NCI-H446 (cell line): Measurements from ENCODE around the gene SUMO2.
"Not testable (repeated sequence)": the region's sequence is repeated elsewhere in the genome, so short reads cannot be mapped to it uniquely, and the experiment has no call there.

ENCODE experiments used
- DNase-seq, 2 experiments: peaks; one replicate each; lab custom pipeline; 2025; lab: John Stamatoyannopoulos, UW

The SUMO2 gene

GRCh38 chr17:75144816-75145512 lies 37.8 kb downstream of the SUMO2 start:
- no peak for DNase-seq

DNA sequence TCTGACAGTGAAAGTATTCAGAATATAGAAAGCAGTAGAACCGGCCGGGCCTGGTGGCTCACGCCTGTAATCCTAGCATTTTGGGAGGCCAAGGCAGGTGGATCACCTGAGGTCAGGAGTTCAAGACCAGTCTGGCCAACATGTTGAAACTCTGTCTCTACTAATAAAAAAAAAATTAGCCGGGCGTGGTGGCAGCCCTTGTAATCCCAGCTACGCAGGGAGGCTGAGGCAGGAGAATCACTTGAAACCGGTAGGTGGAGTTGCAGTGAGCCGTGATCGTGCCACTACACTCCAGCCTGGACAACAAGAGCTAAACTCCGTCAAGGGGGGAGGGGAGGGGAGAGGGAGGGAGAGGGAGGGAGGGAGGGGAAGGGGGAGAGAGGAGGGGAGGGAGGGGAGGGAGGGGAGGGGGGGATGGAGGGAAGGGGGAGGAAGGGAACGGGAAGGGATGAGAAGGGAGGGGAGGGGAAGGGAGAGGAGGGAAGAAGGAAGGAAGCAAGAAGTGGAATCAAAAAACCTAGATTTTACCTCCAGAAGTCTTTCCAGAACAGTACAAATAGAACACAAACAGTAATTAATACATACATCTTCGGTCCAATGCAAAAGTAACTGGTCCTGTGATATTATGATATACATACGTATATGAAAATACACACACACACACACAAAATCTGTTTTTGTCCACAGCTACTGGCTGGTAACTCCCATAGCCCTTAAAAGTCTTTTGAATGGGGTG lies 40.4 kb downstream of the SUMO2 start:
- no peak for DNase-seq

- no peak for DNase-seq
Observed at GRCh38 chr17:75138519-75138918, 44.2 kb downstream of the SUMO2 start.

GRCh38 chr17:75137762-75138161 lies 45.0 kb downstream of the SUMO2 start:
- not testable (repeated sequence) for DNase-seq

- DNase-seq: no peak
Observed at GRCh38 chr17:75135946-75136345, 46.8 kb downstream of the SUMO2 start.

- DNase-seq: no peak
Observed at GRCh38 chr17:75135452-75135851, 47.3 kb downstream of the SUMO2 start.

- not testable (repeated sequence) for DNase-seq
Observed at GRCh38 chr17:75133607-75134347, 49.0 kb downstream of the SUMO2 start.

- DNase-seq: no peak
Observed at GRCh38 chr17:75133001-75133400, 49.8 kb downstream of the SUMO2 start.

DNA sequence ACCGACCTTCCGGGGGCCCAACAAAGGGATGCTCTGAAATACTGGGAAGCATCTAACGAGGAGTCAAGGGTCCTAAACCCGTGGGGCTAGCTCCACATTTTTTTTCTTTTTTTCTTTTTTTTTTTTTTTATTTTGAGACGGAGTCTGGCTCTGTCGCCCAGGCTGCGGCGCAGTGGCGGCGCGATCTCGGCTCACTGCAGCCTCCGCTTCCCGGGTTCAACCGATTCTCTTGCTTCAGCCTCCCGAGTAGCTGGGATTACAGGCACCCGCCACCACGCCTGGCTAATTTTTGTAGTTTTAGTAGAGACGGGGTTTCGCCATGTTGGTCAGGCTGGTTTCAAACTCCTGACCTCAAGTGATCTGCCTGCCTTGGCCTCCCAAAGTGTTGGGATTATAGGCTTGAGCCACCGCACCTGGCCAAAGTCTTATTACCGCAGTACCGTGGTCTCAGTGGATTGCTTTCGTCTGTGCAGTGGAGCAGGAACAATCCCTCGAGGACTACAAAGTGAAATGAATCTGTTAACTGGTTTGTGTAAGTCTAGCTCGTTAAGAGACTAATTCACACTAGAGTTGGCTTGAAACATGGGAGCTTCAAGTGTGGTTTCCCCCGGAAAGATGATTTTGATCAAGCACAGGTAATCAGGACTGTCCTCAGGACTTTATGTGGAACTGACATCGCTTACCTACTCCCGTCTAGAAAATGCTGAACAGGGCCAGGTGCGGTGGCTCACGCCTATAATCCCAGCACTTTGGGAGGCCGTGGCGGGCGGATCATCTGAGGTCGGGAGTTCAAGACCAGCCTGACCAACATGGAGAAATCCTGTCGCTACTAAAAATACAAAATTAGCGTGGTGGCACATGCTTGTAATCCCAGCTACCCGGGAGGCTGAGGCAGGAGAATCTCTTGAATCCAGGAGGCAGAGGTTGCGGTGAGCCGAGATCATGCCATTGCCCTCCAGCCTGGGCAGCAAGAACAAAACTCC lies 50.5 kb downstream of the SUMO2 start:
- DNase-seq: not testable (repeated sequence)

DNA sequence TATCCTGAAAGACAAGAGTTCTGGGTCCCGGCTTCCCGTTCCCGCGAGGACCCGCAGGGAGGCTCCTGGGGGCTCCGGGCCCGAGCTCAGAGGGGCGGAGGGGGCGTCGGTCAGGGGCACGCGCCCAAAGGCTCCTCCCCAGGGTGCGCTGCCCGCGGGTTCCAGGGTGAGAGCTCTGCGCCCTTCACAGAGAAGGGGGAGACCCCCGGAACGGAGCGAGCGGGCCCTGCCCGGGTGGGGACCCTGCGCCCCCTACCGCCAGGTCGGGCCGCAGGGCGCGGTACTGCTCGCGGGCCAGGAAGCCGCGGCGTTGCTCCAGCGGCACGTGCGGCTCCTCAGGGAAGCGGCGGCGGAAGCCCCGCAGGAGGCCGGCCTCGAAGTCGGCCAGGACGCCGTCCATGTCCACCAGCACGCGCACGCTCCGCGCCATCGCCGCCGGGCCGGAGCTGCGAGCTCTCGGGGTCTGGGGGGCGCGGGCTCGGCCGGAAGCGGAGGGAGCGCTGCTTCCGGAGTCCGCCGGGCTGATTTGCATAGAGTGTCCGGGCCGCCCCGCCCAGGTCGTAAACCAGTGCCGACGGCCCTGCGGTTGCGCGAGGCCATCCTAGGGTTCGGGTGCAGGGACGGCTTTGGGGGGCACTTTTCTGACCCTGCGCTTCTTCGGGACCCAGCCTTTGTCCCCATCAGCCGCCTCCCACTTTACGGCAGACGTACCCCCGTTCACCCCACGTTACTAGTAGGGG lies 51.3 kb downstream of the SUMO2 start, which contains the start of gene NT5C:
NT5C (minus strand) TSS at position 465 of the 740 bp plus-strand sequence; CDS start at position 430, 35 bp downstream.
- peak; percentile 41 to 85 for DNase-seq

DNA sequence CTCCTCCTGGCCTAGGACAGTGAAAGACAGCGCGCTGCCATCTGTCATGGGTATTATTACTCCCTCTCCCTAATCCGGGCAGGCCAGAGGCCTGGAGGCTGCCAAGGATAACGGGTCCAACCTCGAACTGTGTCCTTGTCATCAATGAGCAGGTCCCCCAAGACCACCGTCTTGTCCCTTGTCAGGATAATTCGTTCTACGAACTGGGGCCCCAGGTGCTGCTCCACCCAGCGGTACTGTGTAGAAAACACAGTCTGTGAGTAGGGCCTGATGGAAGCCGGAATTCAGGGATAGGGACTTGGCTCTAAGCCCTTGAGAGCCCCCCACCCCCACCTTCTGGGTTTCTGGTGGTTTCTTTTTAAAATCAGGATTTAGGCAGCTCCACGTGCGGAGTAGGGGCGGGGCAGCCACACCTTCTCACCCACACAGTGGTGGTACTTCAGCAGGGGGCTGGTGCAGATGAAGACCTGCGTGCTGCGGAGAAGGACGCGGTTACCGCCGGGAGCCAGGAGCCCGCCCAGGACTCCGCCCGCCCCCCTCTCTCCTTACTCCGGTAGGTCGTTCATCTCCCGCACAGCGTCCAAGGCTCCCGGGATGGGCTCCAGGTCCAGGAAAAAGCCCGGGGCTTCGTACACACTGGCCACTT lies 52.0 kb downstream of the SUMO2 start:
- peak in 1 of 2 experiments; percentile 72 for DNase-seq

DNA sequence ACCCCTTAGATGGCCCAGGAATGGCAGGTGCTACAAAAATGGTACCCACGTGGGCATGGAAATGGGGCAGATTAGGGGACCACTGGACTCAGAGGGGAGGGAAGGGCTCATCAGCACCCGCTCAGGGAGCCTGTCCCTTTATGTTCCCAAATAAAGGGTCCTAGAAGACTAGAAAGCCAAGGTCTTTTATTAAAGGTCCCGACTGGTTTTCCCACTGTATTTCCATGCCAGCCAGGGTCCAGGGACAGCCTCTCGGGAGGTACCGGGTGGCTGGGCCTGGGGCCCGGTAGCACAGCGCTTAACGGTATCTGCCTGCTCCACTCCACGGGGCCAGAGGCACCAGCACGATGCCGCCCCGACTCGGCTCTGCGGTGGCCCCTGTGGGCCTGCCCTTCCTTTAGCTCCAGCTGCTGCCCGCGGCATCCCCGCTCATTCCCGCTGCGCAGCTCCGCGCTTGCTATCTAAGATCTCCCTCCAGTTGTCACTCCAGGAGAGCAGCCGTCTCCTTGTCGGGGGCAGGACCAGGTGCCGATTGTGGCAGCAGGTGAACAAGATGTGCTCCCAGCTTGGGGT lies 52.6 kb downstream of the SUMO2 start:
- DNase-seq: no peak

DNA sequence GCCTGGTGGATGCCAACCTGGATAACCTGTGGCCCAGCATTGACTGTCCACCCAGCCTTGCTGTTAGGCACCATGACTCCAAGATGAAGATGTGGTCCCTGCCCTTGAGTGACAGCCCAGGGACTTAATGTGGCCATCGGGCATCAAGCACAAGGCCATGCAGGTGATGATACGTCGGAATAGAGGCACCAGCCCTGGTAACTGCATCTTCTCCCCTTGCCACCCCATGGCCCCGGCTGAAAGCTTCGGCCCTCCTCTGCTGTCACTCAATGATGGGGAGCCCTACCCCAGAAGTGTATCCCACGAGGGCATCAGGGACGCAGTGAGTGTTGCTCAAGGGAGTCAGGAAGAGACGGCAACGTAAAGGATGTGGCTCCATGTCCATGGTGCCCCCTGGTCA lies 53.2 kb downstream of the SUMO2 start:
- no peak for DNase-seq

- no peak for DNase-seq
Observed at GRCh38 chr17:75128694-75129505, 53.9 kb downstream of the SUMO2 start.

DNA sequence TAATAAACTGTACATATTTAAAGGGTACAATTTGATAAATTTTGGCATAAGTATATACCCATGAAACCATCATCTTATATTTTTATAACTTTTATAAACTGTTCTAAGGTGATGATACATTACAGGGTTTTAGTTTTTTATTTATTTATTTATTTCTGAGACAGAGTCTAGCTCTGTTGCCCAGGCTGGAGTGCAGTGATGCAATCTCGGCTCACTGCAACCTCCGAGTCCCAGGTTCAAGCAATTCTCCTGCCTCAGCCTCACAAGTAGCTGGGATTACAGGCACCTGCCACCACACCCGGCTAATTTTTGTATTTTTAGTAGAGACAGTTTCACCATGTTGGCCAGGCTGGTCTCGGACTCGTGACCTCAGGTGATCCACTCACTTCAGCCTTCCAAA lies 54.8 kb downstream of the SUMO2 start:
- not testable (repeated sequence) for DNase-seq

DNA sequence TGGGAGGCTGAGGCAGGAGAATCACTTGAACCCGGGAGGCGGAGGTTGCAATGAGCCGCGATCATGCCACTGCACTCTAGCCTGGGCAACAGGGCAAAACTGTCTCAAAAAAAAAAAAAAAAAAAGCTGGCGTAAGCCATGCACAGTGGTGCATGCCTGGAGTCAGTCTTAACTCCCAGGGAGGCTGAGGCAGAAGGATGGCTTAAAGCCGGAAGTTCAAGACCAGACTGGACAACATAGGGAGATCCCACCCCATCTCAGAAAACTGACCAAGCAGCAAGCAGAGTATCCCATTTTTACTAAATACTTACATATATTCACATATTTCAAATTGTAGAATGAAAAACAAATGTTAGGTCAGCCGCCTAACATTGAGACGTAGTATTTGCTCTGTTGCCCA lies 55.8 kb downstream of the SUMO2 start:
- no peak for DNase-seq

GRCh38 chr17:75125984-75126383 lies 56.8 kb downstream of the SUMO2 start:
- DNase-seq: no peak

GRCh38 chr17:75124819-75125162 lies 58.0 kb downstream of the SUMO2 start:
- no peak for DNase-seq
